Tibial nerve (tissue), 4 donors: ENCODE data around the gene CDH20. TPM values are rescaled to one million over a fixed set of nuclear protein-coding genes. Genes with fewer than 3 reads are reported as not detected.

Source experiments
- DNase-seq, 2 donors: peaks; one replicate each; pipeline ENCODE4 v3.0.0-alpha.2; 2019; ENCODE audit warnings: low spot score in 2 of 2
- H3K27ac ChIP-seq, 4 donors: fragments of 200-600 bp; sonication (generic) in 3 of 4; one replicate each; pipeline ENCODE4 v1.5.1; 2017 to 2019; ENCODE audit warnings: mild to moderate bottlenecking in 1 of 4
- H3K27me3 ChIP-seq, 2 donors: fragments of 200-600 bp; sonication (generic) in 1 of 2; one replicate each; pipeline versions ENCODE4 v1.5.1 to v1.6.0; 2017 to 2019
- H3K36me3 ChIP-seq, 3 donors: fragments of 200-600 bp; sonication (generic); one replicate each; pipeline ENCODE4 v1.5.1; 2018 to 2019
- H3K4me1 ChIP-seq, 4 donors: fragments of 200-600 bp; sonication (generic) in 3 of 4; one replicate each; pipeline ENCODE4 v1.5.1; 2017 to 2019
- H3K4me3 ChIP-seq, 4 donors: fragments of 200-600 bp; sonication (generic) in 3 of 4; one replicate each; pipeline ENCODE4 v1.5.1; 2017 to 2019; ENCODE audit warnings: mild to moderate bottlenecking in 1 of 4, moderate library complexity in 1 of 4
- H3K9me3 ChIP-seq, 4 donors: fragments of 200-600 bp; sonication (generic) in 3 of 4; one replicate each; pipeline ENCODE4 v1.5.1; 2017 to 2019
- EP300 ChIP-seq, 2 donors: sonication (generic); formaldehyde crosslinking; IDR thresholded peaks; one replicate each; pipeline ENCODE4 v1.6.1; 2017; ENCODE audit warnings: antibody characterized with exemption in 2 of 2, mild to moderate bottlenecking in 1 of 2
- POLR2A ChIP-seq, 2 donors: fragments of 450-650 bp; IDR thresholded peaks; one replicate each; pipeline ENCODE4 v1.6.1; 2017; ENCODE audit warnings: antibody characterized with exemption in 2 of 2, mild to moderate bottlenecking in 2 of 2, moderate library complexity in 2 of 2
- WGBS, 2 donors: methylation state at CpG; one replicate each; pipeline ENCODE4 v1.1.5; 2018; 5-methylcytosine and 5-hydroxymethylcytosine counted together
- total RNA-seq, 4 donors: library from RNA; depleted of rRNA; stranded (reverse); fragments of >200 nt; gene quantifications; one replicate each; pipeline ENCODE4 v1.1.0, GENCODE V29; 2016
- TF ChIP-seq, protein P1 (sequence below), 5 experiments: fragments of 200-600 bp in 3 of 5; fragments of 450-650 bp in 2 of 5; sonication (generic) in 3 of 5; IDR thresholded peaks; one replicate each; pipeline ENCODE4 v1.5.1; 2016 to 2019; ENCODE audit warnings: antibody characterized with exemption in 5 of 5, mild to moderate bottlenecking in 3 of 5, moderate library complexity in 2 of 5

Gene CDH20
- total RNA-seq, 4 donors from 2014 or later, result 0.39 to 1.0 (median 0.90) TPM; not detected in 1

DNA sequence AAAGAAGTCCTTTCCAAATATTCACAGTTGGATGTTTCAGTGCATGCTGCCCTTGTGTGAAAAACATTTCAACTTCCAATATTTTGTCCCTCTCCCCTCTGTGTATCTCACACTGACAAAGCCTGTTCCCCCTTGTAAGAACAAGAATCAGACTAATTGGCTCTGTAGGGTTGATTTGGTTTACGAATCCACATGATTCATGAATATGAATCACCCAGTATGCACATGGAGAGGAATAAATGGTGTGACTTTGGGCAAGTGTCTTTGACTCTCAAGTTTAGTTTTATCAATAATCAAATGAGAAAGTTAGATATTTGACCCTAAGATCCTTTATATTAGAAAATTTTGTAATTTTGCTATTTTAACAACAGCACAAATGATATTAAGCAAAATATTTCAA, 9.3 kb upstream of the CDH20 start:
- no peaks in the 10 kb centered on the region for H3K36me3 ChIP-seq
- no peak for TF ChIP-seq POLR2A (IDR thresholded peaks at IDR 0.05)
- TF ChIP-seq, protein P1, sequence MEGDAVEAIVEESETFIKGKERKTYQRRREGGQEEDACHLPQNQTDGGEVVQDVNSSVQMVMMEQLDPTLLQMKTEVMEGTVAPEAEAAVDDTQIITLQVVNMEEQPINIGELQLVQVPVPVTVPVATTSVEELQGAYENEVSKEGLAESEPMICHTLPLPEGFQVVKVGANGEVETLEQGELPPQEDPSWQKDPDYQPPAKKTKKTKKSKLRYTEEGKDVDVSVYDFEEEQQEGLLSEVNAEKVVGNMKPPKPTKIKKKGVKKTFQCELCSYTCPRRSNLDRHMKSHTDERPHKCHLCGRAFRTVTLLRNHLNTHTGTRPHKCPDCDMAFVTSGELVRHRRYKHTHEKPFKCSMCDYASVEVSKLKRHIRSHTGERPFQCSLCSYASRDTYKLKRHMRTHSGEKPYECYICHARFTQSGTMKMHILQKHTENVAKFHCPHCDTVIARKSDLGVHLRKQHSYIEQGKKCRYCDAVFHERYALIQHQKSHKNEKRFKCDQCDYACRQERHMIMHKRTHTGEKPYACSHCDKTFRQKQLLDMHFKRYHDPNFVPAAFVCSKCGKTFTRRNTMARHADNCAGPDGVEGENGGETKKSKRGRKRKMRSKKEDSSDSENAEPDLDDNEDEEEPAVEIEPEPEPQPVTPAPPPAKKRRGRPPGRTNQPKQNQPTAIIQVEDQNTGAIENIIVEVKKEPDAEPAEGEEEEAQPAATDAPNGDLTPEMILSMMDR (IDR thresholded peaks at IDR 0.05), result no peak
- TF ChIP-seq EP300 (IDR thresholded peaks at IDR 0.05), result no peak
- 76 to 79% methylated on average over 1 of the region's 1 CpG for WGBS, 2 donors
- H3K4me1 ChIP-seq, result no peaks in the 10 kb centered on the region
- peaks cover 0 to 8% (median 0%) of the 10 kb centered on the region in 4 donors for H3K9me3 ChIP-seq
- H3K27ac ChIP-seq, result no peak overlapping the region
- no peaks in the 10 kb centered on the region for H3K27me3 ChIP-seq
- DNase-seq, result no peak
- no peak overlapping the region for H3K4me3 ChIP-seq

DNA sequence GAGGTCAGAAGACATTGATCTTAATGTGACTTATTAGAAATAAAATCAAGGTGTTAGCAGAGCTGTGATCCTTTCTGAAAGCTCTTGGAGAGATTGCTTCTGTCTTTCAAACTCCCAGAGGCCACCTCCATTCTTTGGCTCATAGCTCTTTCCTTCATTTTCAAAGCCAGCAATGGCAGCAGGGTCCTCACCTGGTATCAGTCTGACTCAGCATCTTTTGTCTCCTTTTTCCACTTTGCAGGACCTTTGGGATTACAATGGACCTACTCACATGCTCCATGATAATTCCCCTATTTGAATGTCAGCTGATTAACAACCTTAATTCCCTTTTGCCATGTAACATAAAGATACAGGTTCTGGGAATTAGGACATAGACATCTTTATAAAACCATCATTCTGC, 6.8 kb upstream of the CDH20 start:
- Histone ChIP-seq H3K27me3 (no peaks in the 10 kb centered on the region), H3K36me3 (no peaks in the 10 kb centered on the region), H3K4me3 (no peak overlapping the region), H3K4me1 (no peaks in the 10 kb centered on the region), H3K9me3 (no peaks in the 10 kb centered on the region), H3K27ac (no peak overlapping the region)
- TF ChIP-seq, protein P1 (IDR thresholded peaks at IDR 0.05), result no peak
- TF ChIP-seq EP300 (IDR thresholded peaks at IDR 0.05), result no peak
- TF ChIP-seq POLR2A (IDR thresholded peaks at IDR 0.05), result no peak
- DNase-seq, result no peak

DNA sequence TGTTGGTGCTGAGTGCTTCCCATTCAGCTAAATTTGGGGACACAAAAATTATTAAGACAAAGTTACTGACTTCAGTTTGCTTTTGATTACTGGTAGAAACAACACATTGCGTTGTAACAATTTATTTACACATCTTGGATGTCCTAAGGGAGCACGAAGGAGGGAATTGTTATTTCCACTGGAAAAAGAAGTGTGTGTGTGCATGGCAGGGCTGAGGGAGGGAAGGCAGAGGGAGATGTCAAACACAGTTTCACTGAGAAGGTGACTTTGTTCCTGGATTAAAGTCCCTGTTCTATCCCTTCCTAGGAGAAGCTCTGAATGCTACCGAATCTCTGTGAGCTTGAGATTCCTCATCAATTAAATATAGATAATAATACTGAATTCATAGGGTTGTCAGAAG, 3.8 kb upstream of the CDH20 start:
- Histone ChIP-seq H3K27ac (no peak overlapping the region), H3K27me3 (peaks cover 0 to 12% of the 10 kb centered on the region in 2 donors), H3K9me3 (no peaks in the 10 kb centered on the region), H3K4me1 (peaks cover 0 to 13% (median 3%) of the 10 kb centered on the region in 4 donors), H3K36me3 (no peaks in the 10 kb centered on the region), H3K4me3 (no peak overlapping the region)
- TF ChIP-seq POLR2A (IDR thresholded peaks at IDR 0.05) (no peak), EP300 (IDR thresholded peaks at IDR 0.05) (no peak)
- TF ChIP-seq, protein P1 (IDR thresholded peaks at IDR 0.05), result no peak
- no peak for DNase-seq
- WGBS, 2 donors, result 54 to 57% methylated on average over 3 of the region's 3 CpGs

DNA sequence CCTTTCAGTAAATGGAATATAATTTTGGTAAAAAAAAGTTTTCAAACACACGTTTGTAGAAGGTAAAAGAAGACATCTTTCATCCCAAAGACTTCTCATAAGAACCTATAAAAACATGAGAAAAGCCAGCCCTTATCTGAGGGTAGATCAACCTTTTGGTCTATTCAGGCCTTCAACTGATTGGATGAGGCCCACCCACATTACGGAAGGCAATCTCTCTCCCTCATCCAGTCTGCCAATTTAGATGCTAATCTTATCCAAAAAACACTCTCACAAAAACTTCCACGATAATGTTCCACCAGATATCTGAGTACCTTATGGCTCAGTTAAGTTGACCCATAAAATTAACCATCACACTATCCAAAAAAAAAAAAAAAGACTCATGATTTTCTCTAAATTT, 2.2 kb upstream of the CDH20 start:
- Histone ChIP-seq H3K9me3 (no peaks in the 10 kb centered on the region), H3K36me3 (no peaks in the 10 kb centered on the region), H3K4me3 (no peak overlapping the region), H3K27me3 (peaks cover 0 to 20% of the 10 kb centered on the region in 2 donors), H3K4me1 (peaks cover 0 to 26% (median 4%) of the 10 kb centered on the region in 4 donors), H3K27ac (no peak overlapping the region)
- no peak for DNase-seq
- TF ChIP-seq, protein P1 (IDR thresholded peaks at IDR 0.05), result no peak
- TF ChIP-seq EP300 (IDR thresholded peaks at IDR 0.05) (no peak), POLR2A (IDR thresholded peaks at IDR 0.05) (no peak)
- 87 to 91% methylated on average over 3 of the region's 3 CpGs for WGBS, 2 donors

DNA sequence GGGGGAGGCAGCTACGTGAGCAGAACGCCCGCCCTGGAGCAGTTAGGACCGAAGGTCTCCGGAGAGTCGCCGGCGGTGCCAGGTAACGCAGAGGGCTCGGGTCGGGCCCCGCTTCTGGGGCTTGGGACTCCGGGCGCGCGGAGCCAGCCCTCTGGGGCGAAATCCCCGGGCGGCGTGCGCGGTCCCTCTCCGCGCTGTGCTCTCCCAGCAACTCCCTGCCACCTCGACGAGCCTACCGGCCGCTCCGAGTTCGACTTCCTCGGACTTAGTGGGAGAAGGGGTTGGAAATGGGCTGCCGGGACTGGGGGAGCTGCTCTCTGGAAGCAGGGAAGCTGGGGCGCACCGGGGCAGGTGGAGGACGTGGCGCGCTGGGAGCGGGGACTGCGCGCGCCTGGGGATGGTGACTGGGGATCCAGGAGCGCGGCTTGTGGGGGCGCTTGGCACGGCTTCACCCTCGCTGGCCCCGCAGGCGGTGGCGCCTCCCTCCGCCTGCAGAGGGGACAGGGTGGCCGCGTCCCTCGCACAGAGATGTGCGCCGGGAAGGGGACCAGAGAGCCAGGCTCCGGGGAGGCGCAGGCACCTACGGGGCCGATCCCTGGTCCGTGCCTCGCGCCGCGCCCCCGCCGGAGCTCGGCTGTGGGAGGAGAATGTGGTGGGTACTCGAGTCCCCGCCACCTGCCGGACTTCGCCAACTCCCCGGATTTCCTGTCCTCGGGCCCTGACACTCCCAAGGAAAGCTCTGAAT, 688 bp downstream of the CDH20 start:
- DNase-seq, result no peak
- 1 to 2% methylated on average over 47 to 63 of the region's 73 CpGs for WGBS, 2 donors
- Histone ChIP-seq H3K4me3 (peak overlapping the region; percentile 22 to 48 (median 30)), H3K27ac (peak overlapping the region in 1 of 4 donors; percentile 35), H3K27me3 (peaks cover 0 to 20% of the 10 kb centered on the region in 2 donors), H3K4me1 (peaks cover 0 to 26% (median 4%) of the 10 kb centered on the region in 4 donors), H3K9me3 (no peaks in the 10 kb centered on the region), H3K36me3 (no peaks in the 10 kb centered on the region)
- TF ChIP-seq, protein P1 (IDR thresholded peaks at IDR 0.05), result no peak
- TF ChIP-seq EP300 (IDR thresholded peaks at IDR 0.05) (no peak), POLR2A (IDR thresholded peaks at IDR 0.05) (no peak)
